Measurements from ENCODE around the gene NKX2-2. TPM values are rescaled to one million over a fixed set of nuclear protein-coding genes. Genes with fewer than 3 reads are reported as not detected.

Gene NKX2-2
- total RNA-seq (2014; rRNA removed; shearing (Covaris generic)) = 0.13 TPM in 1 of 2 replicates, not detected in the other
- not detected in 2 replicates for polyA plus RNA-seq (2015; cell fraction: cytosol; rRNA removed)
- polyA plus RNA-seq (2015; cell fraction: nucleus; rRNA removed) = 0.06 TPM in 1 of 2 replicates, not detected in the other

- no peak for DNase-seq (ENCODE audit: low read depth)
Observed at GRCh38 chr20:21513881-21514540, at the start of gene NKX2-2. NKX2-2 (minus strand) TSS chr20:21514064; CDS start chr20:21513669, 395 bp downstream.

DNA sequence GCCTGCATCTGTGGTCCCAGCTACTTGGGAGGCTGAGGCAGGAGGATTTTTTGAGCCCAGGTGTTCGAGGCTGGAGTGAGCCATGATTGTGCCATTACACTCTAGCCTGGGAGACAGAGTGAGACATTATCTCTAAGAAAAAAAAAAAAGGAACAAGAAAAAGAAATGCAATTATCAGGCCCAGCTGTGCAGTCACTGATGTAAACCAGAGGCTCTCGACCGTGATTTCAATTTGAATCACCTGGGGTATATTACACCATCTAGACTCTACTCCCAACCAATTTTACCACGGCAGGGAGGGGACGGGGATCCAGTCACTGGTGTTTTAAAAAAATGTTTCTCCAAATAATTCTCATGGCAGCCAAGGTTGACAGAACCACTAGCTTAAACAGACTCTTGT lies 48.8 kb upstream of the NKX2-2 start:
- DNase-seq (ENCODE audit: low read depth) = no peak

DNA sequence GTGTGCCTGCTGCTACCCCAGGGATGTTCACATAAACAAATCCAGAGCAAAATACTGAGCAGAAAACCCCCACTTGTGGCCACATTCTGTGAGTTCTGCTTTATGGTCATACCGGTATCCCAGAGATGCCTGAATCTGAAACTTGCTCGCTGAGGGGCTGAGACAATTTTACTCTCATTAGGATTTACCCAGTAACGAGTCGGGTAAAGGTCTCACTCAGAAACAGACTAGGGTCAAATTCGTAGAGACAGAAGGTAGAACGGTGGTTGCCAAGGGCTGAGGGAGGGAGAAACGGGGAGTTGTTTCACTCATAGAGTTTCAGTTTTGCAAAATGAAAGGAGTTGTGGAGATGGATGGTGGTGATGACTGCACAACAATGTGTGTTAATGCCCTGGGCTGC lies 45.4 kb upstream of the NKX2-2 start:
- no peak for DNase-seq (ENCODE audit: low read depth)

GRCh38 chr20:21557241-21558020 lies 43.6 kb upstream of the NKX2-2 start:
- DNase-seq (ENCODE audit: low read depth) = peak; percentile 11

- DNase-seq (ENCODE audit: low read depth) = no peak
Observed at GRCh38 chr20:21556398-21556797, 42.5 kb upstream of the NKX2-2 start.

DNA sequence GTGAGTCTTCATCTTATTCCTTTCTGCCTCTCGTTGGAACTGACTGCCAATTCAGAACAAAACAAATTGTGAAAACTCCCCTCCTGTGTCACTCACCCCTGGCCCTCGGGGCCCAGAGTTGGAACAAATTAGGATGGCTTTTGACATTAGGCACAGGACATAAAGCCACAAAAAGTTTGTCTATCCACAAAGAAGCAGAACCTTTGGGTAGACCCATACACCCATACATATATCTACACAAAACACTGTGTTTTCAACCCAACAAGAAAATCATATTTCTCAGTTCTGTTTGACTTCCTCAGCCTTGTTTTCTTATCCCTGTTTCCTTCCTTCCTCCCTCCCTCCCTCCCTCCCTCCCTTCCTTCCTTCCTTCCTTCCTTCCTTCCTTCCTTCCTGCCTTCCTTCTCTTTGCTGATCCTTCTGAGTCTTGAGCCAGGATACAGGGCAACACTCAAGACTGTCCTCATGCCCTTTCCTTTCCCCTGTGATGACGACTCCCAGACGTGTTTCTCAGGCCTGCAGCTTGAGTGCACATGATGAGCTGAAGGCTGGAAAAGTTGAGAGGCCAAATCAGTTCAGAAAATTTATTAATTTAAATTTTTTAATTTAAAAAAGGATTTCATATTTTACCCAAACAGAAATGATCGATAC lies 41.7 kb upstream of the NKX2-2 start:
- no peak for DNase-seq (ENCODE audit: low read depth)

DNA sequence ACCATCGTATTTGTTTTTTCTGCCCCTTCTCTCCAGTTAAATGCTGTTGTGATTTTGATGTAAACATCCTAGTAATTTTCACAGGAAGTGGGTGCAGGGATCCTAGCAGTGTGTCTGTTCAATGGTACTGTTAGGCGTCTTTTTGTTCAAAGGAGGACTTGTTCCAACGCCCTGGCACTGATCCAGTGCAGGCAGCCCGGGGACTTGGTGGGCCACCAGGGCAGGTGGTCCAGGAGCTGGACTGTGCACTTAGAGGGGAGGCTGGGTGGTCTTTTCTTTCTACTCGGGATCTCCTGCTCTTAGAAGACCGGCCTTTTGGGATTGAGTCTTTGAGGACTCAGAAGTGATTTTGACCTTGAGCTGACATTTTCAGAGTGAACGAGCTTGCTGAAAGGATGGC lies 41.1 kb upstream of the NKX2-2 start:
- DNase-seq (ENCODE audit: low read depth) = no peak

DNA sequence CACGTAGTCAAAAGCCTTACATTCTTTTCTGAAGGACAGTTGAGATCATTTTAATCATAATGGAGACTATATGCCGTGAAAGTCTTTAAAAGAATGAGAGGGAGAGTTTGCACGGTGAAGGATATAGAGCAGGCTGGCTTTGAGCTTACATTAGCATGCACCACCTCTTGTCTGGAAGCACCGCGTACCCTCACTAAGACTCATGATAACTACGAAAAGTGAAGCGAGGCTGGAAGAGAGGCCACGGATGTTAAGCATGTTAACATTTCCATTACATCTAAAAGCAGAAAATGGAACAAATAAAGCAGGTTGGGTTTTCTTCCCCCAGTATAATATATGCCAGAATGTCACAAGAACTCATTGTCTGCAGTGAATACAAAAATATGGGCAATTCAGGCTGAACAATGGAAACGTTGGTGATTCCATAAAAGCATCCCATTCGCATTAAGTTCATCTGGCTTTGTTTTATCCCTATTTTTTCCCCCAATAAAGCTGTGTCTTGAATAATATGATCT lies 40.6 kb upstream of the NKX2-2 start:
- DNase-seq (ENCODE audit: low read depth) = no peak

DNA sequence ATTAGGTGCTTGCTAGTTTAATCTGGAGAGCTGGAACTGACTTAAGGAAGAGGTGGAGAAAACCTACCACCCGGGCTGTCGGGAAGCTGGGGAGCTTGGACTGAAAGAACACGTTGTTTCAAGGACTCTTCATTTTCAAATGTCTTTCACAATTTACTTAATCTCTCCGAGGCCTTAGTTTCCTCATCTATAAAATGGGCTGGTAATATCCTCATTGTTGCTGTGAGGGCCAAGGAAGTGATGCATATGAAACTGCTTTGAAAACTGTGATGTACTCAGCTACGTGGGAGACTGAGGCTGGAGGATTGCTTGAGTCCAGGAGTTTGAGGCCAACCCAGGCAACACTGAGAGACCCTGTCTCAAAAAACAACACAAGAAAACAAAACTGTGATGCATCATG lies 36.7 kb upstream of the NKX2-2 start:
- no peak for DNase-seq (ENCODE audit: low read depth)

DNA sequence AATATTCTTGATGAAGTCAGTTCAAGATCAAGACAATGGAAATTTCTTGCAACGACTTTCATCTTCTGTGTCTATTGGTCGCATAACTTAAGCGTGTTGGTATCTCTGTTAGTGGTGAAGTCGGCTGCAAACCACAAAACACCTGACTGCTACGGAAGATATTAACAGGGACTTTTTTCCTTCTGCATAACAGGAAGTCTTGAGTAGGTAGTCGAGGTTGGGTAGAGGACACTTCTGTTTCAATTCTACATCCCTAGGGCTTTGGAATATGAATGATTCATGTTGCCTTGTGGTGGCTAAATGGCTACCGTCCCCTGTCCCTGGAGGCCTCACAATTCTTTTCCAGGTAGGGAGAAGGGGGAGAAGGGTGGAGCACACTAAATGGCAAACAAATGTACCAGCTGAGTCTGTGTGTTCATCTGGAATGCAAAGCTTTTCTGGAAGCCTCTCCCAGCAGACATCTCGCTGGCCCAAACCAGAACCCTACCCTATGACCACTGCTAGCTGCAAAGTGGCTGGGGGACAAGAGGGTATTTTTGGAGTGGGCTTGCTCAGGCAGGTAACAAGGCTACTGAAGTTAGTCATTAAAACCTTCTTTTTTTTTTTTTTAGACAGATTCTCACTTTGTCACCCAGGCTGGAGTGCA lies 34.6 kb upstream of the NKX2-2 start:
- DNase-seq (ENCODE audit: low read depth) = no peak

DNA sequence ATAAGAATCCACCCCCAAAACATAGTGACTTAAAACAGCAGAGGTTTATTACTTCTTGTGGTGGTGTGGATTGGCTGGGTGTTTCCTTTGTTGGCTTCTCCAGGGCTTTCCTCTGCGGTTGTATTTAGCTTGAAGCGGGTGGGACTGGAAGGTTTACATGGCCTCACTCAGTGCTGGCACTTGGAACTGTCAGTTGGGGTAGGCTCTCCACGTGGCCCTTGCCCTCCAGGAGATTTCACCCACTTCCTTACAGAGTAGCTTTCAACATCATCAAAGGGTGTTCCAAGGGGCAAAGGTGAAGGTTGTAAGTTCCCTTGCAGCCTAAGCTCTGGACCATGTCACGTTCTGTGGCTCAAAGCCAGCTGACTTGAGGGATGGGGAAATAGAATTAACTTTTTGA lies 32.5 kb upstream of the NKX2-2 start:
- DNase-seq (ENCODE audit: low read depth) = no peak

GRCh38 chr20:21539512-21539911 lies 25.6 kb upstream of the NKX2-2 start:
- DNase-seq (ENCODE audit: low read depth) = no peak

GRCh38 chr20:21534886-21535285 lies 21.0 kb upstream of the NKX2-2 start:
- DNase-seq (ENCODE audit: low read depth) = no peak

DNA sequence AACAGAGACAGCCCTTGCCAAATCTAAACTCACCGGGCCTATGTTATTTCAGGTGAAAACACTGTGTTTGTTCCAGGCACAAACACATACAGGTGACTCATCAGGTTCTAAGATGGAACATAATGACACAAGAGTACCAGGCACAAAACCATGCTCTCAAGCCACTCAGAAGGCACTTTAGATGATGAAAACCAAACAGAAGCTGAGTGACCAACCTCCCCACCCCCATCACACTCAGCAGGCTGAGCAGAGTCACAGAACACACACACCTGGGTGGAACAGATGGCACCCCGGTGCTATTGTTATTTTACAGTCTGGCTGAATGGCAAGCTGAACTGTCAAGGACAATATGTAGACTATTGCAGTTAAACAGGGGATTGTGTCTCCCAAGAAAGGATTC lies 20.6 kb upstream of the NKX2-2 start:
- DNase-seq (ENCODE audit: low read depth) = no peak

GRCh38 chr20:21529863-21530262 lies 16.0 kb upstream of the NKX2-2 start:
- DNase-seq (ENCODE audit: low read depth) = no peak

GRCh38 chr20:21528870-21529269 lies 15.0 kb upstream of the NKX2-2 start:
- DNase-seq (ENCODE audit: low read depth) = no peak

DNA sequence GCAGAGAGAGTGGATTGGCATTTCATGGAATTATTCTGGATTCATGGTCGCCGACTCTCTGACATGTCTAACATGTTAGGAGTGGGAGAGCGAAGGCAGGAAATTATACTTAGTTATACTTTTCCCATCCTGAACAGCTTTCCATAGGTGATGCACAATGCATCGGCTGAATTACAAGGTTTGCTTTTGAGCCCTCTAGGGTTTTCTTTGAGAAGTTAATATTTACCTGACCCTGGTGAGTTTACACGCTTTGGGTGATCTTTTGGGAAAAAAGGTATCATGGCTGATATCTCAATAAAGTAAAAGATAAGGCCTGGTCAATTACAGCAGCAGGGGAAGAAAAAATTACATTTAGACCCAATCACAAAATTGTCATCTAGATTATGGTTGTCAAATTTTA lies 14.0 kb upstream of the NKX2-2 start:
- DNase-seq (ENCODE audit: low read depth) = no peak

DNA sequence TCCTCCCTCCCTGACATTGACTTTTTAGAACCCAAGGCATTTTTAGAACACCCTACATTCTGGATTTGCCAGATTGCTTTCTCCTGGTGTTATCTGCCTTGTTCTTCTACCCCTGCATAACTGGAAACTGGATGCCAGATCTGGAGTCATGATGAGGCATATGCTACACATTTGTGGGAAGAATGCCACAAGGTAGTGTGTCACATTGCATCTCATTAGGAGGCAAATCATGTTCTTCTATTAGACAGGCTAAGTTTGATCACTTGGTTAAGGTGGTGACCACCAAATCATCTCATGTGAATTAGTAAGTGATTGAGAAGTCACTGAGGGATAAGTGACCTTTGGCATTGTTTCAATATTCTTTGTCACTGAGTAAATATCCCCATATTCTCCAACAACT lies 12.9 kb upstream of the NKX2-2 start:
- DNase-seq (ENCODE audit: low read depth) = no peak

GRCh38 chr20:21523895-21524294 lies 10.0 kb upstream of the NKX2-2 start:
- DNase-seq (ENCODE audit: low read depth) = no peak

DNA sequence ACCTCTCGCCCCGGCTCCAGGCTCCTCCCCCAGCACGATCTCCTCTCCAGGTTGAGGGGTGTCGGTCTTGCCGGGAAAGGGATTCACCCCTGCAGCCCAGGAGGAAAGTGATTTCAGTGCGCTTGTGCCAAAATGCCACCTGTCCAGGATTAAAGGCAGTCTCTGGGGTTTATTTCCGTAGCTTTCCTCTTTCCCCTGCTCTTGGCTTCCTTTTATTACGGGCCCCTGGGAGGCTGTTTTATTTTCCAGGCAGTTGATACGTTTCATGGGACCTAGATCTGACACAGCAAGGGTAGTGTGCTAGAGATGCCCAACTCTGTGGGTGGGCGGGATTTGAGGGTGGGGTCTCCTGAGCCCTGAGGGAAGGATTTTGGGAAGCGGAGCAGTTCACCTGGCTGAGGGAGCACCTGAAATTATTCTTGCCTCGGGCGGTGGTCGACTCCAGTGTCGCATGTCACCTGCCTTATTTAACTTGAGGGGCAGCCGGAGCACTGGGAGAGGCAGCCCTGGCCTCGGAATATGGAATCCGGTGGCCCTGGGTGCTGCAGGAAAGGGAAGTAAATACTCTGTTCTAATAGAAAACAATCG lies 9.5 kb upstream of the NKX2-2 start:
- DNase-seq (ENCODE audit: low read depth) = no peak

Measured in HT1080 (cell line).